ENCODE results near the gene PARP8. TPM values are rescaled to one million over a fixed set of nuclear protein-coding genes. Genes with fewer than 3 reads are reported as not detected.
"Not testable (repeated sequence)": the region's sequence is repeated elsewhere in the genome, so short reads cannot be mapped to it uniquely, and the experiment has no call there.

Gene PARP8
- total RNA-seq, 1 donor from 2014 or later, result 13.6 TPM

GRCh38 chr5:50667653-50668595 is 1.5 kb downstream of the PARP8 start:
- Mint-ChIP-seq H3K27me3 (ENCODE audit: unreplicated experiment) (peaks cover 14% of the 10 kb centered on the region), H3K36me3 (ENCODE audit: low read depth, unreplicated experiment) (peaks cover 4% of the 10 kb centered on the region), H3K4me3 (ENCODE audit: unreplicated experiment) (peak overlapping the region; percentile 97), H3K27ac (ENCODE audit: unreplicated experiment) (peak overlapping the region; percentile 99), H3K9me3 (ENCODE audit: unreplicated experiment) (no peaks in the 10 kb centered on the region), H3K4me1 (ENCODE audit: unreplicated experiment) (peaks cover 19% of the 10 kb centered on the region)
- TF ChIP-seq, protein P1, sequence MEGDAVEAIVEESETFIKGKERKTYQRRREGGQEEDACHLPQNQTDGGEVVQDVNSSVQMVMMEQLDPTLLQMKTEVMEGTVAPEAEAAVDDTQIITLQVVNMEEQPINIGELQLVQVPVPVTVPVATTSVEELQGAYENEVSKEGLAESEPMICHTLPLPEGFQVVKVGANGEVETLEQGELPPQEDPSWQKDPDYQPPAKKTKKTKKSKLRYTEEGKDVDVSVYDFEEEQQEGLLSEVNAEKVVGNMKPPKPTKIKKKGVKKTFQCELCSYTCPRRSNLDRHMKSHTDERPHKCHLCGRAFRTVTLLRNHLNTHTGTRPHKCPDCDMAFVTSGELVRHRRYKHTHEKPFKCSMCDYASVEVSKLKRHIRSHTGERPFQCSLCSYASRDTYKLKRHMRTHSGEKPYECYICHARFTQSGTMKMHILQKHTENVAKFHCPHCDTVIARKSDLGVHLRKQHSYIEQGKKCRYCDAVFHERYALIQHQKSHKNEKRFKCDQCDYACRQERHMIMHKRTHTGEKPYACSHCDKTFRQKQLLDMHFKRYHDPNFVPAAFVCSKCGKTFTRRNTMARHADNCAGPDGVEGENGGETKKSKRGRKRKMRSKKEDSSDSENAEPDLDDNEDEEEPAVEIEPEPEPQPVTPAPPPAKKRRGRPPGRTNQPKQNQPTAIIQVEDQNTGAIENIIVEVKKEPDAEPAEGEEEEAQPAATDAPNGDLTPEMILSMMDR (IDR thresholded peaks at IDR 0.05; ENCODE audit: unreplicated experiment), result no peak
- peak; percentile 80 for DNase-seq (ENCODE audit: low spot score)

DNA sequence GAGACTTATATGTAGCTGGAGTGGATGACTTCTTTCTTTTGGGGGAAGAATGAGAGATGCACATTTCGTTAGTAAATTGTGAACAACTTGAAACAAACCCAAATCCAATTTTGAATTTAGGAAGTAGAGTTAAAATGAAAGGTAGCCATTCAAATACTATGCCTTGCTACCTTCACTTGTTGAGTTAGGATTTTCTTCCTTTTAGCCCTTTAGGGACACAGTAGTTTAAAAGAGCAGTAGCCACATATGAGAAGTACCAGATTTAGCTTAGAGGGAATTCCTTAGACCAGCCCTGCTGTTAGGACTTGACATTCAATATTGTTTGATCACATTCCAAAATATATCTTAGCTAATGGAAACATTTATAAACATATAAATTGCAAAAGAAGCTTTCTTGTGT is 2.2 kb downstream of the PARP8 start:
- not testable (repeated sequence) for H3K9me3 Mint-ChIP-seq (ENCODE audit: unreplicated experiment); H3K36me3 Mint-ChIP-seq (ENCODE audit: low read depth, unreplicated experiment); DNase-seq (ENCODE audit: low spot score)
- H3K27ac Mint-ChIP-seq (ENCODE audit: unreplicated experiment), result peak overlapping the region; percentile 99
- H3K27me3 Mint-ChIP-seq (ENCODE audit: unreplicated experiment), result peaks cover 14% of the 10 kb centered on the region
- H3K4me3 Mint-ChIP-seq (ENCODE audit: unreplicated experiment), result peak overlapping the region; percentile 97
- peaks cover 19% of the 10 kb centered on the region for H3K4me1 Mint-ChIP-seq (ENCODE audit: unreplicated experiment)

DNA sequence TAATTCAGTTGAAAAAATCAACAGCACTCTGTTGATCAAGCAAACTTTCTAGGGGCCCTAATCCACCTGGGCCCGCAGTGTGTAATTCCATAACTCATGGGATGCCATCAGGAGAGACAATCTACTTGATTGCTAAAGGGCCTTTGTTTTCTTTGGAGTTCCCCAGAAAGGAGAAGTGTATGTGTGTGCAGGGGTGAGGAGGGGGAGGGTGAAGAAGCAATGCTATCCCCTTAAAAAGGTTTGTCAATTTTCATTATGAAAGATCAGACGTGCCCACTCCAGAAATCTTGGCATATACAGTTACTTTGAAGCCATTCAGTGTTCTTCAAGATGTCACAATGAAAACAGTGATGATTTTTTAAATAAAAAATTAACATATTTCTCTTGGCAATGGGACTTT is 6.2 kb downstream of the PARP8 start:
- TF ChIP-seq, protein P1 (IDR thresholded peaks at IDR 0.05; ENCODE audit: unreplicated experiment), result no peak
- Mint-ChIP-seq H3K27ac (ENCODE audit: unreplicated experiment) (no peak overlapping the region), H3K4me3 (ENCODE audit: unreplicated experiment) (no peak overlapping the region), H3K4me1 (ENCODE audit: unreplicated experiment) (peaks cover 10% of the 10 kb centered on the region), H3K27me3 (ENCODE audit: unreplicated experiment) (peaks cover 6% of the 10 kb centered on the region), H3K36me3 (ENCODE audit: low read depth, unreplicated experiment) (peaks cover 4% of the 10 kb centered on the region), H3K9me3 (ENCODE audit: unreplicated experiment) (no peaks in the 10 kb centered on the region)
- DNase-seq (ENCODE audit: low spot score), result no peak

DNA sequence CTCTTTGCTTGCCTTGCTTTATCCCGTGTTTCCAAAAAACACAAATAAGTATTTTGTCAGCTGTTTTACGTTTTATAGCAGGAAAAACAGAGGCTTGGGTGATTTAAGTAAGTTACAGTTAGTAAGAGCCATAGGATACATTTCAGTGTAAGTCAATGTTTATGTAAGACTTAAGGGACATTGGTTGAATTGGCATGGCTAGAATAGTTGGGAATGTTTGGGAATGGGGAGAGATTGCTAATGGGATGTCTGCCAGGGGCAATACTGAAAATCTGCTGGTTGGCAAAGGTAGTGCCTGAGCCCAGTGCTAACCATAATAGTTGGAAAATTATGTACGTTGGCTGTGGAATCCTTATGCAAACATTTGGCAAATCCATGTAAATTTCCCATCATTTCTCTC is 7.0 kb downstream of the PARP8 start:
- not testable (repeated sequence) for DNase-seq (ENCODE audit: low spot score); H3K27ac Mint-ChIP-seq (ENCODE audit: unreplicated experiment)

GRCh38 chr5:50675385-50675784 is 8.9 kb downstream of the PARP8 start:
- no peaks in the 10 kb centered on the region for H3K9me3 Mint-ChIP-seq (ENCODE audit: unreplicated experiment)
- H3K4me1 Mint-ChIP-seq (ENCODE audit: unreplicated experiment), result peaks cover 9% of the 10 kb centered on the region
- no peaks in the 10 kb centered on the region for H3K27me3 Mint-ChIP-seq (ENCODE audit: unreplicated experiment)
- no peaks in the 10 kb centered on the region for H3K36me3 Mint-ChIP-seq (ENCODE audit: low read depth, unreplicated experiment)
- no peak overlapping the region for H3K27ac Mint-ChIP-seq (ENCODE audit: unreplicated experiment)
- no peak overlapping the region for H3K4me3 Mint-ChIP-seq (ENCODE audit: unreplicated experiment)
- DNase-seq (ENCODE audit: low spot score), result no peak
- TF ChIP-seq, protein P1 (IDR thresholded peaks at IDR 0.05; ENCODE audit: unreplicated experiment), result no peak

More for the DNA sequence above, 7.0 kb downstream of the PARP8 start:
- H3K36me3 Mint-ChIP-seq (ENCODE audit: low read depth, unreplicated experiment); H3K9me3 Mint-ChIP-seq (ENCODE audit: unreplicated experiment); H3K27me3 Mint-ChIP-seq (ENCODE audit: unreplicated experiment); H3K4me1 Mint-ChIP-seq (ENCODE audit: unreplicated experiment); H3K4me3 Mint-ChIP-seq (ENCODE audit: unreplicated experiment): not testable (repeated sequence)

- not testable (repeated sequence) for H3K9me3 Mint-ChIP-seq (ENCODE audit: unreplicated experiment); H3K4me1 Mint-ChIP-seq (ENCODE audit: unreplicated experiment); H3K27me3 Mint-ChIP-seq (ENCODE audit: unreplicated experiment); DNase-seq (ENCODE audit: low spot score); H3K36me3 Mint-ChIP-seq (ENCODE audit: low read depth, unreplicated experiment); H3K4me3 Mint-ChIP-seq (ENCODE audit: unreplicated experiment); H3K27ac Mint-ChIP-seq (ENCODE audit: unreplicated experiment)
Observed at GRCh38 chr5:50679554-50679953, 13.1 kb downstream of the PARP8 start.
